ES-I3 (cell line): Measurements from ENCODE around the gene ELMO1.

Experiments used
- H3K36me3 ChIP-seq: 2 replicates; pipeline ENCODE4 v1.6.1; 2013; ENCODE audit warnings: mild to moderate bottlenecking, low read length, control low read depth, moderate library complexity; ENCODE audit not compliant: insufficient read depth
- H3K4me1 ChIP-seq: 2 replicates; pipeline ENCODE4 v1.6.1; 2013; ENCODE audit warnings: mild to moderate bottlenecking, control low read depth, low read length; ENCODE audit not compliant: insufficient read depth
- H3K9ac ChIP-seq: 2 replicates; pipeline ENCODE4 v1.6.1; 2013; ENCODE audit warnings: low read depth, mild to moderate bottlenecking, low read length, moderate library complexity
- H3K9me3 ChIP-seq: 2 replicates; pipeline ENCODE4 v1.6.1; 2013; ENCODE audit warnings: mild to moderate bottlenecking, low read length, moderate library complexity; ENCODE audit not compliant: control insufficient read depth, insufficient read depth

The ELMO1 gene

GRCh38 chr7:37089972-37090371 is 358.7 kb downstream of the ELMO1 start:
- H3K36me3 ChIP-seq, result no peaks in the 10 kb centered on the region
- H3K9me3 ChIP-seq, result no peaks in the 10 kb centered on the region; the same call in 1 of the 2 replicates
- no peak overlapping the region for H3K9ac ChIP-seq
- no peaks in the 10 kb centered on the region for H3K4me1 ChIP-seq

GRCh38 chr7:37085600-37085999 is 363.1 kb downstream of the ELMO1 start:
- Histone ChIP-seq H3K4me1 (no peaks in the 10 kb centered on the region), H3K9me3 (no peaks in the 10 kb centered on the region), H3K9ac (no peak overlapping the region), H3K36me3 (no peaks in the 10 kb centered on the region)

- Histone ChIP-seq H3K9ac (no peak overlapping the region), H3K36me3 (no peaks in the 10 kb centered on the region), H3K9me3 (no peaks in the 10 kb centered on the region), H3K4me1 (no peaks in the 10 kb centered on the region)
These were observed 364.4 kb downstream of the ELMO1 start for GRCh38 chr7:37084303-37084702.

DNA sequence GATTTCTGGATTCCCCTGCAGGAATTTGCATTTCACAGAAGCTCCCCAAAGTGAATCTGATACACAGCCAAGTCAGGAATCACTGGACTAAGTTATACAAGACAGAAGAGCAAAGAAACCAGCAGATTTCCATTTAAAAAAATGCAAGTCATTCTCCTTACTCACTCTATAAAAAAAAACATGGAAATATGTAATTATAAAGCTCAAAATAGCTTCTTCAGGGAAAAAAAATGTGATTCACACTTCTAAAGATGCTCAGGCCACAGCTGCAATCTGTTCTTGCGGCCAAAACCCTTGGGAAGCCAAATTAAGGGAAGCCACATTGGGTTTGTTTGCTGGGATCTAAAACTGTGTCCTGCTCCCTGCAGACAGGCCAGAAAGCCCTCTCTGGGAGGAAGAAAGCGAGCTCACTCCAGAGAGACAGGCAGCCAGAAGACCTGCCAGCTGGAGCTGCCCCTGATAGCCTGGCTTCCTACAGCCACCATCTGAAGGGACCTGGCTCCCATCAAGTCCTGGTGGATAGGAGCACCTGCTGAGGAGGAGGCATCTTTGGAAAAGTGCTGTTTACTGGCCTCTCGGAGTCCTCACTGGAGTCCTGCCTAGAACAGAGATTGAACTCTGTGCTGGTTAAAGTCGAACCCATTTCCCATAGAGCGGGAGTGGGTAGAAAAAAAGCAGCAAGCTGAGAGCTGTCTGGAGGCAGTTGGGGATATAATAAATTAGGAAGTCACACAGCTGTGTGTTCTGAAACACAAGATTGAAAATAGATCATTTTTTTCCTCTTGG is 365.2 kb downstream of the ELMO1 start:
- Histone ChIP-seq H3K36me3 (no peaks in the 10 kb centered on the region), H3K4me1 (no peaks in the 10 kb centered on the region), H3K9ac (no peak overlapping the region), H3K9me3 (no peaks in the 10 kb centered on the region)

DNA sequence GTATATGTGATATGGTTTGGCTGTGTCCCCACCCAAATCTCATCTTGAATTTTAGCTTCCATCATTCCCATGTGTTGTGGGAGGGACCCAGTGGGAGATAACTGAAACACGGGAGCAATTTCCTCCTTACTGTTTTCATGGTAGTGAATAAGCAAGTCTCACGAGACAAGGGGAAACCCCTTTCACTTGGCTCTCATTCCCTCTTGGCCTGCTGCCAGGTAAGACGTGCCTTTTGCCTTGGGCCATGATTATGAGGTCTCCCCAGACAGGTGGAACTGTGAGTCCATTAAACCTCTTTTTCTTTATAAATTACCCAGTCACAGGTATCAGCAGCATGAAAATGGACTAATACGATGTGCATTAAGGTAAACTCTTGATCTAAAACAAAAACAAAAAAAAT is 367.2 kb downstream of the ELMO1 start:
- no peaks in the 10 kb centered on the region for H3K4me1 ChIP-seq
- no peaks in the 10 kb centered on the region for H3K36me3 ChIP-seq
- H3K9ac ChIP-seq, result no peak overlapping the region

GRCh38 chr7:37079420-37079819 is 369.2 kb downstream of the ELMO1 start:
- Histone ChIP-seq H3K36me3 (no peaks in the 10 kb centered on the region), H3K9me3 (no peaks in the 10 kb centered on the region), H3K4me1 (no peaks in the 10 kb centered on the region), H3K9ac (no peak overlapping the region)

More for the DNA sequence above, 367.2 kb downstream of the ELMO1 start:
- no peaks in the 10 kb centered on the region for H3K9me3 ChIP-seq

DNA sequence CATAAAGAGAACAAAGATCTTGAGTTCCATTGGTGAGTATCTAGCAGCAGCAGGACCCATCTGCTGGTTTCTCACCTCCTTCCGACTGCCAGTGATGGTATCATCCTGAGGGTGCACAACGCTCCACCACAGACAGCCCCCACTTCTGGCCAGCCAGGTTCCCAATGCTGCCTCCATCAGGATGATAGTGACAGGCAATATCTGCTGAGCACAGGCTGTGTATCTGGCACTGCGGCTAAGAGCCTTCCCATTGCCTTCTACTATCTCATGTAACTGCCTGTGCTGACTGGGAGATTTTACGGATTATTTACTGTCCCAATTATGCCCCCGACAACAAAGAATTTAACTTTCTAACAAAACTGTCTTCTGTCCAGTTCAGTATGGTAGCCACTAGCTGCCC is 372.0 kb downstream of the ELMO1 start:
- no peaks in the 10 kb centered on the region for H3K36me3 ChIP-seq
- no peak overlapping the region for H3K9ac ChIP-seq
- no peaks in the 10 kb centered on the region for H3K9me3 ChIP-seq
- H3K4me1 ChIP-seq, result no peaks in the 10 kb centered on the region

GRCh38 chr7:37074370-37074769 is 374.3 kb downstream of the ELMO1 start:
- H3K9ac ChIP-seq, result no peak overlapping the region
- no peaks in the 10 kb centered on the region for H3K9me3 ChIP-seq
- H3K36me3 ChIP-seq, result no peaks in the 10 kb centered on the region
- H3K4me1 ChIP-seq, result no peaks in the 10 kb centered on the region

DNA sequence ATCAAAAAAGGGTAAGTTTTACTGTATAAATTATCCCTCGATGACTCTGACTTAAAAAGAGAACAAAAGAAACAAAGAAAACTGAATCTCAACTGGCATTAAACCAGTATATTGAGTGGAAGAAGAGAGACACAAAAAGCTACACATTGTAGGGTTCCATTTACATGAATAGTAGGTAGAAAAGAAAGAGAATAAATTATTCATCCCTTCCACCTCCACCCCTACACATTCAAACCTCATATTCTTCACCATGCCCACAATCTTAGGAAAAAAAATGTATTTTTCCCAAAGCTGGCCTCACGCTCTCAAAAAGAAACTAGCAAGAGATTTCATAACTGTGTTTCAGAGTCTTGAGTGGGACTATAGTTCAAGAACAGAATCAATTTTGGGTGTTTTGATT is 377.5 kb downstream of the ELMO1 start:
- Histone ChIP-seq H3K4me1 (no peaks in the 10 kb centered on the region), H3K9me3 (no peaks in the 10 kb centered on the region), H3K9ac (no peak overlapping the region), H3K36me3 (no peaks in the 10 kb centered on the region)

DNA sequence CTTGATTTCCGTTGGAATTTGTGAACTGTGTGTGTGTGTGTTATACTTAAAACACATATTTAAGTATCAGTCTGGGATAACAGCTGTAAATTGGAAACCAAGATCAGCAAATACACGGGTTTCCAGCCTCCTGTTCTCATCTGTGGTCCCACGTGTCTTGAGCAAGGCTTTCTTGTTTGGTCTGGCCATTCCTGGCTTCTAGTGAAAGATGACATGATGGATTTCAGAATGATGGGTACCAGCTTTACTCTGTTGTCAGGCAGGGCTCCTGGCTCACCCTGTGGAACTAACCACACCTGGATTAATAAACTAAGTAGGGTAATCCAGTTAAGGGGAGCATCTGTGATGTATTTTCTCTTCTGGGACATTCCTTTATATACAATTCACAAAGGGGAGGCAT is 378.2 kb downstream of the ELMO1 start:
- no peaks in the 10 kb centered on the region for H3K9me3 ChIP-seq

DNA sequence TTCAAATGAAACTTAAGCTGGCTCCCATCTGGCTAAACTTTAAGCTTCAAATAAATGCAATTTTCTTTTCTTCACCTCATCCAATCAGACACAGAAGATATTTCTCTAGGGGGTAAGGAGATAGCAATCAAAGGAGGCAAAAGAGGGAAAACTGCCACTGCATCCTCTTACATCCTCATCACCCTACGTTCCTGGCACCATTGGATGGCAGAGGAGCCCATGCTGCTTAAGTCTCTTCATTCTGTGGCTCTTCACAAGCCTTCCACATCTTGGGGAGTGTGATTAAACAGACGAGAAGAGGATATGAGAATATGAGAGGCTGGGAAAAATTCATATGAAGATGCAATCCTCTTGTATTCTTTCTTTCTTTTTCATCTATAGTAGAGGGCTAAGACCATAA is 378.6 kb downstream of the ELMO1 start:
- Histone ChIP-seq H3K36me3 (no peaks in the 10 kb centered on the region), H3K9ac (no peak overlapping the region), H3K4me1 (no peaks in the 10 kb centered on the region), H3K9me3 (no peaks in the 10 kb centered on the region)

More for the DNA sequence above, 378.2 kb downstream of the ELMO1 start:
- no peaks in the 10 kb centered on the region for H3K4me1 ChIP-seq
- H3K9ac ChIP-seq, result no peak overlapping the region
- H3K36me3 ChIP-seq, result no peaks in the 10 kb centered on the region

DNA sequence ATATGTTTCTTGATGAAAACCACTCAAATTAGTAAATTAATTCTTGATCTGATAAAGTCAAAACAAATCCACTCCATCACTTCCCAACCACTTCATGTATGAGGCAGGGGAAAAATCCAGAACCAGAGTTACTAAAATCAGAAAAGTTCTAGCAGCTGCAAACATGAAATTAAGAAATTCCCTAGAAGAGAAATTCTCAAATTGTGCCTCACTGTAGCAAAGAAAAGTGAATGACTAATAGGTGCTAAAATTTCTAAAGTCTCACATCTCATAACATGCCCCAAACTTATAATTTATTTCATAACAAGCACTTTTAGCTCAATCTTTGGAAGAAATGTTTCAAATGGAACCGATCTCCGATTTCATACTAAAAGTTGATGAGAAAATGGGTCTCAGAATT is 379.3 kb downstream of the ELMO1 start:
- H3K9me3 ChIP-seq, result no peaks in the 10 kb centered on the region

GRCh38 chr7:37068902-37069301 is 379.8 kb downstream of the ELMO1 start:
- Histone ChIP-seq H3K9ac (no peak overlapping the region), H3K36me3 (no peaks in the 10 kb centered on the region), H3K9me3 (no peaks in the 10 kb centered on the region), H3K4me1 (no peaks in the 10 kb centered on the region)

More for the DNA sequence above, 379.3 kb downstream of the ELMO1 start:
- Histone ChIP-seq H3K9ac (no peak overlapping the region), H3K36me3 (no peaks in the 10 kb centered on the region), H3K4me1 (no peaks in the 10 kb centered on the region)

DNA sequence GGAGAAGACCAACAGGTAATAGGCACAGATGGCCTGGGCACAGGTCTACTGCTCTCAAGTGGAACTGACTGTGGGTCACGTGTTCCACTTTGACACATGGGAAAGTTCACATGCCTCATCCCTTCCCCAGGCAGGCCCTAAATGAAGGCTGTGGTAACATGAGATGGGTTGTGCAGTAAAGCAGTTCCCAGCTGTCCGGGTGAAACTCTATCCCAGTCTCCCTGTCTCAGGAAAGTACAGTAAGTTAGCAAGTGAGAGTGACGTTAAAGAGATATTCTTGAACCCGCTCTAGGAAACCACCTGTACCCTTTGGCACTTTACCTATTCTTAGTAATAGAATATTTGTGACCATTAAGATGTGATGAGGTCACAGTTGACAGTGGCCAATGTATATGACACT is 380.6 kb downstream of the ELMO1 start:
- no peaks in the 10 kb centered on the region for H3K9me3 ChIP-seq
- no peaks in the 10 kb centered on the region for H3K4me1 ChIP-seq

GRCh38 chr7:37065779-37066271 is 382.8 kb downstream of the ELMO1 start:
- Histone ChIP-seq H3K4me1 (no peaks in the 10 kb centered on the region), H3K9me3 (no peaks in the 10 kb centered on the region), H3K9ac (no peak overlapping the region), H3K36me3 (no peaks in the 10 kb centered on the region)

More for the DNA sequence above, 380.6 kb downstream of the ELMO1 start:
- no peak overlapping the region for H3K9ac ChIP-seq
- no peaks in the 10 kb centered on the region for H3K36me3 ChIP-seq
